GM12878 (cell line): Measurements from ENCODE around the gene HEYL. TPM values are rescaled to one million over a fixed set of nuclear protein-coding genes. Genes with fewer than 3 reads are reported as not detected.

Experiments used
- CHD1 ChIP-seq: IDR thresholded peaks from 2 replicates; pipeline ENCODE4 v1.6.1; 2012; ENCODE audit warnings: low read depth, low read length, improper control_type of control experiment
- CHD2 ChIP-seq: IDR thresholded peaks from 2 replicates; pipeline ENCODE4 v1.6.1; 2011; ENCODE audit warnings: low read depth, low read length, improper control_type of control experiment, borderline replicate concordance
- CREB1 ChIP-seq: IDR thresholded peaks from 2 replicates; pipeline ENCODE4 v1.6.1; 2012; ENCODE audit warnings: low read depth, mild to moderate bottlenecking, inconsistent platforms
- EED ChIP-seq: sonication (generic); IDR thresholded peaks from 2 replicates; pipeline ENCODE4 v1.6.1; 2016; ENCODE audit warnings: antibody characterized with exemption, low read depth
- EP300 ChIP-seq, 2 experiments: fragments of 150-350 bp in 1 of 2; IDR thresholded peaks; 2 replicates each; pipeline ENCODE4 v1.6.1; 2011 to 2012; ENCODE audit warnings: low read depth in 2 of 2, low read length in 2 of 2, borderline replicate concordance in 1 of 2, improper control_type of control experiment in 1 of 2, inconsistent platforms in 1 of 2; ENCODE audit not compliant: control insufficient read depth in 1 of 2
- IKZF2 ChIP-seq, 2 experiments: fragments of 450-650 bp; IDR thresholded peaks; 2 replicates each; pipeline ENCODE4 v1.6.1; 2017; ENCODE audit warnings: mild to moderate bottlenecking in 2 of 2, moderate library complexity in 2 of 2
- KDM1A ChIP-seq: fragments of 200-600 bp; sonication (generic); IDR thresholded peaks from 2 replicates; pipeline ENCODE4 v1.6.1; 2016; ENCODE audit warnings: borderline replicate concordance
- LARP7 ChIP-seq: fragments of 450-650 bp; IDR thresholded peaks from 2 replicates; pipeline ENCODE4 v1.6.1; 2017; ENCODE audit warnings: mild to moderate bottlenecking
- MEF2B ChIP-seq: fragments of 450-650 bp; IDR thresholded peaks from 2 replicates; pipeline ENCODE4 v1.6.1; 2018; ENCODE audit warnings: mild to moderate bottlenecking, moderate library complexity; ENCODE audit not compliant: partially characterized antibody, poor library complexity, severe bottlenecking
- NBN ChIP-seq: fragments of 450-650 bp; IDR thresholded peaks from 2 replicates; pipeline ENCODE4 v1.6.1; 2016
- PKNOX1 ChIP-seq: fragments of 450-650 bp; IDR thresholded peaks from 2 replicates; pipeline ENCODE4 v1.6.1; 2016; ENCODE audit warnings: mild to moderate bottlenecking
- PML ChIP-seq: IDR thresholded peaks from 2 replicates; pipeline ENCODE4 v1.6.1; 2012; ENCODE audit warnings: low read length, inconsistent platforms
- RAD21 ChIP-seq: IDR thresholded peaks from 2 replicates; pipeline ENCODE4 v1.6.1; 2011; ENCODE audit warnings: mild to moderate bottlenecking, low read depth, low read length, moderate library complexity; ENCODE audit not compliant: insufficient read depth
- SPI1 ChIP-seq: IDR thresholded peaks from 2 replicates; pipeline ENCODE4 v1.6.1; 2011; ENCODE audit warnings: low read depth, mild to moderate bottlenecking, low read length, moderate library complexity, borderline replicate concordance; ENCODE audit not compliant: insufficient read depth
- SREBF2 ChIP-seq: IDR thresholded peaks from 2 replicates; pipeline ENCODE4 v1.6.1; 2012; ENCODE audit warnings: mild to moderate bottlenecking, low read length
- STAT1 ChIP-seq: fragments of 450-650 bp; conservative IDR thresholded peaks from 2 replicates; pipeline ENCODE4 v1.6.1; 2014; ENCODE audit warnings: antibody characterized with exemption, mild to moderate bottlenecking
- STAT3 ChIP-seq: IDR thresholded peaks from 2 replicates; pipeline ENCODE4 v1.6.1; 2011; ENCODE audit warnings: low read depth, low read length, improper control_type of control experiment
- USF1 ChIP-seq: IDR thresholded peaks from 2 replicates; pipeline ENCODE4 v1.6.1; 2011; ENCODE audit warnings: borderline replicate concordance, low read depth, mild to moderate bottlenecking, moderate library complexity, mixed read lengths, low read length; ENCODE audit not compliant: insufficient read depth; ENCODE audit errors: extremely low read length
- ZBTB11 ChIP-seq: fragments of 450-650 bp; formaldehyde crosslinking; IDR thresholded peaks from 2 replicates; pipeline ENCODE4 v1.5.0; 2022; ENCODE audit warnings: mild to moderate bottlenecking, missing genetic modification characterization
- ZNF274 ChIP-seq: IDR thresholded peaks from one replicate; pipeline ENCODE4 v1.8.0; 2011; ENCODE audit not compliant: insufficient read length, insufficient read depth
- ZNF592 ChIP-seq: fragments of 450-650 bp; IDR thresholded peaks from 2 replicates; pipeline ENCODE4 v1.6.1; 2017; ENCODE audit warnings: mild to moderate bottlenecking, moderate library complexity
- polyA plus RNA-seq, 11 experiments: library from polyadenylated mRNA; depleted of rRNA in 4 of 11; unstranded in 6 of 11; stranded (reverse) in 5 of 11; fragments of >200 nt; fragmentation: Nextera tagmentation in 4 of 11; fragmentation: Illumina TruSeq in 1 of 11; extraction: Ambion mirVana in 4 of 11; extraction: Trizol in 1 of 11; gene quantifications; 1 replicate in 1 of 11; 2 replicates in 10 of 11; pipeline versions ENCODE4 v1.2.1 to v1.2.3, GENCODE V29; 2011 to 2016; ENCODE audit warnings: inconsistent platforms in 2 of 11, missing spikeins in 2 of 11, low read depth in 1 of 11
- total RNA-seq, 4 experiments: library from RNA; depleted of rRNA in 3 of 4; stranded (reverse); fragments of >200 nt in 3 of 4; fragmentation: Illumina TruSeq in 1 of 4; extraction: Trizol in 1 of 4; gene quantifications; 2 replicates each; pipeline versions ENCODE4 v1.2.1 to v1.2.3, GENCODE V29; 2013 to 2021

Gene HEYL
- total and polyA plus RNA-seq, 10 of the 15 experiments (the other 5 are each of a cell fraction or from before 2014, with no cell fraction given) = under 0.01 to 0.04 TPM; not detected in 8

GRCh38 chr1:39666772-39667171, 27.3 kb upstream of the HEYL start (continued):
- TF ChIP-seq CHD2 = peak; percentile 46; the same call in 1 of the 2 replicates
- TF ChIP-seq KDM1A = no peak
- peak; percentile 100 for TF ChIP-seq IKZF2 (IDR thresholded peaks at IDR 0.05)
- no peak for TF ChIP-seq ZNF274
- peak; percentile 77 to 92 for TF ChIP-seq EP300 (IDR thresholded peaks at IDR 0.05; ENCODE audit: borderline replicate concordance in 1 of 2, control insufficient read depth in 1 of 2, low read depth in 2 of 2, low read length in 2 of 2)
- TF ChIP-seq USF1 = no peak
- TF ChIP-seq NBN = peak; percentile 91
- TF ChIP-seq EED = peak; percentile 100
- no peak for TF ChIP-seq CHD1
- TF ChIP-seq MEF2B = peak; percentile 55
- no peak for TF ChIP-seq STAT1
- TF ChIP-seq RAD21 = no peak
- TF ChIP-seq PML = peak; percentile 72; the same call in 1 of the 2 replicates
- TF ChIP-seq ZBTB11 = no peak
- peak; percentile 89 for TF ChIP-seq SPI1
- TF ChIP-seq LARP7 = no peak
- no peak for TF ChIP-seq SREBF2
- TF ChIP-seq PKNOX1 = peak; percentile 96
- TF ChIP-seq CREB1 = peak; percentile 68
- 0 out of 2 replicates have a peak, but pooled peaks have one; percentile 35 for TF ChIP-seq STAT3
- no peak for TF ChIP-seq ZNF592
